Stimulated activated CD8-positive, alpha-beta memory T cell treated with anti-CD3 and anti-CD28 coated beads, Interleukin-7, amount 100 ng/mL, for 48 hours (primary cell): ENCODE measurements around the gene ANKRD33.

ENCODE experiments used
- DNase-seq, 2 donors: peaks; one replicate each; pipeline ENCODE4 v3.0.0-alpha.2; 2020; ENCODE audit warnings: low read depth in 1 of 2; ENCODE audit errors: extremely low read depth in 1 of 2

ANKRD33 gene

GRCh38 chr12:51860986-51861385, 26.9 kb upstream of the ANKRD33 start:
- no peak for DNase-seq

- no peak for DNase-seq
Measured at GRCh38 chr12:51862947-51863346, 25.0 kb upstream of the ANKRD33 start.

- no peak for DNase-seq
Measured at GRCh38 chr12:51863363-51863932, 24.5 kb upstream of the ANKRD33 start.

- no peak for DNase-seq
Measured at GRCh38 chr12:51863933-51864832, 23.7 kb upstream of the ANKRD33 start.

GRCh38 chr12:51864833-51865670, 22.9 kb upstream of the ANKRD33 start:
- DNase-seq: no peak

- DNase-seq: no peak
Measured at GRCh38 chr12:51865757-51866270, 22.1 kb upstream of the ANKRD33 start.

GRCh38 chr12:51866324-51866723, 21.6 kb upstream of the ANKRD33 start:
- DNase-seq: no peak

- no peak for DNase-seq
Measured at GRCh38 chr12:51866762-51867161, 21.1 kb upstream of the ANKRD33 start.

GRCh38 chr12:51867371-51867770, 20.5 kb upstream of the ANKRD33 start:
- DNase-seq: no peak

- DNase-seq: no peak
Measured at GRCh38 chr12:51867796-51868428, 20.0 kb upstream of the ANKRD33 start.

- DNase-seq: no peak
Measured at GRCh38 chr12:51868821-51869495, 18.9 kb upstream of the ANKRD33 start.

- no peak for DNase-seq
Measured at GRCh38 chr12:51869496-51869865, 18.4 kb upstream of the ANKRD33 start.

GRCh38 chr12:51869931-51870330, 18.0 kb upstream of the ANKRD33 start:
- no peak for DNase-seq

- DNase-seq: no peak
Measured at GRCh38 chr12:51870504-51870903, 17.4 kb upstream of the ANKRD33 start.

GRCh38 chr12:51871126-51871525, 16.8 kb upstream of the ANKRD33 start:
- DNase-seq: no peak

GRCh38 chr12:51871918-51872688, 15.8 kb upstream of the ANKRD33 start:
- DNase-seq: no peak

GRCh38 chr12:51872689-51872981, 15.3 kb upstream of the ANKRD33 start:
- no peak for DNase-seq

- DNase-seq: no peak
Measured at GRCh38 chr12:51873251-51873994, 14.5 kb upstream of the ANKRD33 start.

GRCh38 chr12:51874000-51874399, 13.9 kb upstream of the ANKRD33 start:
- DNase-seq: no peak
